Measurements from ENCODE around the gene AAMP.

The AAMP gene

DNA sequence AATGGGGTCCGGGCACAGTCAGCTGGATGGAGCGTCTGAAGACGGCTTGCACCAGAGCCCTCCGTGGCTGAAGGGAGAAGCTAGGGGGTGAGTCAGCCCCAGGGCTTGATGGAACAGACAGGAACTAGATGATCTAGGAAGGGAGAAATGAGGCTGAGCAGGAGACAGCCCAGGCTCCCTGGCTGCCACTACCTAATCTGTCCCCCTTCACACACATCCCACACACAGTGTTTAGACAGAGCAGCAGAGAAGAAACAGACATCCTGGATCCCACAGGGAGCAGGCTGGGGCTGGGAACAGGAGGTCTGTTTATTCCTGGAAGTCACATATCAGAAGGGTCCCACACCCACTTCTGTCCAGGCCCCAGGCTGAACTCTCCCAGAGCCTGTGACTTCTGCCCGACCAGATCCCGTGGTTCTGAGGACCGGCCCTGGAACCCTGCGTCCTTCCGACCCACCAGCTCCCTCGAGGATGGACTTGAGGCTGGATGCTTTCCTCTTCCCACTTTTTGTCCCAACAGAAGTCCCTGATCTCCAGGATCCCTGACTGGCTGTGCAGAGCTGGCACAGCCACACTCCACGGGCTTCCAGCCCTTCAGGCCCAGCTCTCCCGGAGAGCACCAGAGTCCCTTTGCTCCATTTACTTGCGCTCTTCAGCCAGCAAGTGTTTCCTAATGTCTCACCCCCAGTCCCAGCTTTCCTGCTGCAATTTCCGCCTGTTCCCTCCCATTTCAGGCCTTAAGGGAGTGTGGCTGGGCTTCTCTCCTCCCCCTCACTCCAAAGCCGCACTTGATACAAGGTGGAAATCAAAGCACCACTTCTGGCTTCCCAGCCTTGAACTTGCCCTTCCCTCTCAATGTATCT, 10.6 kb downstream of the AAMP start:
- no peak for DNase-seq (ENCODE audit: low read depth)

- no peak for DNase-seq (ENCODE audit: low read depth)
These were observed 12.5 kb downstream of the AAMP start for GRCh38 chr2:218257390-218257981.

- no peak for DNase-seq (ENCODE audit: low read depth)
These were observed 13.2 kb downstream of the AAMP start for GRCh38 chr2:218256612-218257350.

GRCh38 chr2:218255446-218255845, 14.5 kb downstream of the AAMP start:
- DNase-seq (ENCODE audit: low read depth), result no peak

GRCh38 chr2:218253232-218253625, 16.7 kb downstream of the AAMP start:
- no peak for DNase-seq (ENCODE audit: low read depth)

- DNase-seq (ENCODE audit: low read depth), result no peak
These were observed 17.3 kb downstream of the AAMP start for GRCh38 chr2:218252509-218253231.

DNA sequence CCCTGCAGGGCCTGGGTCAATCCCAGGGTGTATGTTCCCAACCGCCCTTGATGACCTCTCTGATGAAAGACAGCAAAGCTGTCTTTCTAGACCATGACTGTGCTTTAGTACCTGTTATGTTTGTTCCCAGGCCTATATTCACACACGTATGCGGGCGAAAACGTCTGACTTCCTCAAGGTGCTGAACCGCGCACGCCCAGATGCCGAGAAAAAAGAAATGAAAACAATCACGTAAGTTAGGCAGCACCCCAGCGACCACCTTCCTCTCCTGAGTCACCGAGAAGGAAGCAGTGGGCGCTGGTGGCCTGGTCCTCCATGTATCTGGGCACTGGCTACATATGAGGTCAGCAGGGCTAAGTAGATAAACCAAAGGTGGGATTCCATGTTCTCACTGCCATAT, 20.2 kb downstream of the AAMP start:
- no peak for DNase-seq (ENCODE audit: low read depth)

DNA sequence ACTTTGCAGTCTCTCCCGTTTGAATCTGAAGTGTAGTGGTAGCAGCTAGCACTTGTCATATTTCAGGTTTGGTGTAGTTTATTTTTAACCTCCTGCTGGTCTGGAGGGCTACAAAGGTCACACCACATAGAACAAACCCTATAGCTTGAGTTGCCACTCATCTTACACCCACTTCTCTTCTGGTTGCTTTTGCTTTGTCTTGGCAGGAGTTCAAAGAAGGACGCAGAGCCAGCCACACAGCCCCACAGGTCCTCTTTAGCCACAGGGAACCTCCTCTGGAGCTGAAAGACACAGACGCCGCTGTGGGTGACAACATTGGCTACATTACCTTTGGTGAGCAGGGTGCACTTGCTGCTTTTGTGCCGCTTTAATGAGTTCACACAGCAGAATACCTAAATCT, 24.7 kb downstream of the AAMP start:
- DNase-seq (ENCODE audit: low read depth), result no peak

GRCh38 chr2:218244665-218245064, 25.3 kb downstream of the AAMP start:
- no peak for DNase-seq (ENCODE audit: low read depth)

DNA sequence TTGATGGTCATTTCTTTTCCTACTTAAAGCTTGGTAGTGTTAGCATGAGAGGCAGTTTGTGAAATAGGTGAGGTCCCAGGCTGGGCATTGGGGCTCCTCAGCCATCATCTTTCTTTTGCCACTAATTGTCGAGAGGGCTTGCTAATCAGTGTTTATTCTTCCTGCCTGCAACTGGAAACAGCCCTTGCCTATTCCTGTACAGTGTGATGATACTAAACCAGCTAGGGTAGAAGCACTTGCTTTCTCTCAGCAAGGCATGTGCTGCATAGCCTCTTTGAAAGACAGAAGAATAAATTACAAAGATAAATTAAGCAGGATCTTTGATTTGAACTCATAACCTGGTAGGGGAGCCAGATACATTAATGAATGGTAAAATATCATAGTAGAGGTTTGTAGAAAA, 25.7 kb downstream of the AAMP start:
- no peak for DNase-seq (ENCODE audit: low read depth)

DNA sequence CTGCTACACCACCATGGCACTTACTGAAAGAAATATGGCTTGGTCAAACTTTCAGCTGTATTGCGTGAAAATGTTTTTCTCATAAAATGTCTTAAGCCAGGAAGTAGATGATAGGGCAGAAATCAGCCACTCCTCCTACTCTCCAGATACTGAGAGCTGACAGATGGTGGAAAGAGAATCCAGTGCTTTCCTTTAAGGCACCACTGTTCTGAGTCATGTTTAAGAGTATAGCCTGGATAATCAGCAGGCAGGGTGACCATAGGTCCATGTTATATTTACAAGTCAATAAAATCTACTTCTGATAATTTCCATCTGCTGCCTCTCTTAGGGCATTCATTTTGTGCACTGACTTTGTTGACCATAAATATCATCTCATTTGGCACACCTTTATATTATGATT, 31.1 kb downstream of the AAMP start:
- DNase-seq (ENCODE audit: low read depth), result no peak

DNA sequence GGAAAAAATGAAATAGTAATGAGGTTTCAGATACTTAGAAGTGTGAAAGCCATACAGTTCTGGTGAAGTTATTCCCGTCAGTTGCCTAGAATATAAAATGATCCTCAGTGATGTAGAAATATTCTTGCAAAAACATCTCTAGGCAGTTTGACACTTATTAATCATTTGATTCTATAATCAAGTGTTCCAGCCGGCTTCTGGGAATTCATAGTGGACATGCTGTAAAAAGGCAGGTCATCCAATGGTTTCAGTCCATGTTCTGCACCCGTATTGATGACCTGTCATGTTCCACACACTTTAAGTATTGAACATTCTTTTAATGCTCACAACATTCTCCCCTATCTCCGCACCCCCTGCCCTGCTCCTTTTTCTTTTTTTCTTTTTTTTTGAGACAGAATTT, 33.1 kb downstream of the AAMP start:
- no peak for DNase-seq (ENCODE audit: low read depth)

DNA sequence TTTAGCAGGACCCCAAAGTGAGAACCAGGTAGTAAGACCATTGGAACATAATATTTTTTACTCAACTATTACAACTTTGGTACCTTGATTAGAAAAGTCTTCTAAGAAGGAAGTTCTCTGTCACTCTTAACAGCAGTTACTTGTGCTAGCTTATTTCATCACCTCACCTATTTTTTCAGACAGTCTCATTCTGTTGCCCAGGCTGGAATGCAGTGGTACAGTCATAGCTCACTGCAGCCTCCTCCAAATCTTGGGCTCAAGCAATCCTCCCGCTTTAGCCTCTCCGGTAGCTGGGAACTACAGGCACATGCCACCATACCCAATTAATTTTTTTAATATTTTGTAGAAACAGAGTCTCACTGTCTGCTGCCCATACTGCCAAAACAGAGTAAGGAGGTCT, 34.9 kb downstream of the AAMP start:
- no peak for DNase-seq (ENCODE audit: low read depth)

GRCh38 chr2:218234521-218234920, 35.4 kb downstream of the AAMP start:
- no peak for DNase-seq (ENCODE audit: low read depth)

- no peak for DNase-seq (ENCODE audit: low read depth)
These were observed 36.4 kb downstream of the AAMP start for GRCh38 chr2:218233543-218233942.

GRCh38 chr2:218230882-218231281, 39.1 kb downstream of the AAMP start:
- no peak for DNase-seq (ENCODE audit: low read depth)

DNA sequence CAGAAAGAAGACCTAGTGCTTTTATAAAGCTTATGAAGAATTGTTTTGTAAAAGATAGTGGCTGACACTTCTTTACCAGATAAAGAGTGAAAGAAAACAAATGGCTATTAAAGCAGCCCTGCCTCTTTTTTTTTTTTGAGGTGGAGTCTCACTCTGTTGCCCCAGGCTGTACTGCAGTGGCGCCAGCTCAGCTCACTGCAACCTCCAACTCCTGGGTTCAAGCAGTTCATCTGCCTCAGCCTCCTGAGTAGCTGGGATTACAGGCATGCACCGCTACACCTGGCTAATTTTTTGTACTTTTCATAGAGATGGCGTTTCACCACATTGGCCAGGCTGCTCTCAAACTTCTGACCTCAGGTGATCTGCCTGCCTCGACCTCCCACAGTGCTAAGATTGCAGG, 40.1 kb downstream of the AAMP start:
- DNase-seq (ENCODE audit: low read depth), result no peak

GRCh38 chr2:218229239-218229638, 40.7 kb downstream of the AAMP start:
- DNase-seq (ENCODE audit: low read depth), result peak; percentile 26

DNA sequence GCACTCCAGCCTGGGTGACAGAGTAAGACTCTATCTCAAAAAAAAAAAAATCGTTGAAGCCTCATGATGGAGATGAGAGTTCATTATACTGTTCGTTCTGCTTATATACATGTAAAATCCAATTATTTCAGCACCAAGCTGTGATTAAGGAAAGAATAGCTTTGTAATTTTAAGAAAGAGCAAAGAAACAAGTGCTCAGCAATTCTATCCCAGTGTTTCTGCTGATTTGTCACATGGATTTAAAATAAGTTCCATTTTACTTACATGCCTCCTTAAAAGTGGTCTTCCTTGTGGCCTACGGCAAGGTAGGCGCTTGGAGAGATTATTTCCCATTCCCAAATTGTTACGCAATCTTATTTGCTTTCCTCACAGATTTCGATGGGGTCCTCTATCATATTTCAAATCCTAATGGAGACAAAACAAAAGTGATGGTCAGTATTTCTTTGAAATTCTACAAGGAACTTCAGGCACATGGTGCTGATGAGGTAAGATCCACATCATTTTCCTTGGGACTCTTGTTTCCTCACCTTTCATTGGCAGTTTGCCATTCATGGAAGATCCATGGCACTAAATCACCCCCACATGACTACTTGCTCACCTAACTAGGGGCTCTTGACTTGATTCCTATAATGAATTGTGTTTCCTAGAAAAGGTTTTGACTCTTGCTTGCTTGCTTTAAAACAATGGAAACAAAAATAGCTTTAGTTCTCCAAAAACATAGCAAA, 41.4 kb downstream of the AAMP start:
- DNase-seq (ENCODE audit: low read depth), result no peak

GRCh38 chr2:218226903-218227302, 43.0 kb downstream of the AAMP start:
- DNase-seq (ENCODE audit: low read depth), result no peak

GRCh38 chr2:218224186-218224585, 45.8 kb downstream of the AAMP start:
- DNase-seq (ENCODE audit: low read depth), result no peak

GRCh38 chr2:218223046-218223445, 46.9 kb downstream of the AAMP start:
- no peak for DNase-seq (ENCODE audit: low read depth)
